Spleen (tissue), 7 donors: ENCODE results near the gene TOR1A.

Source experiments
- POLR2A ChIP-seq, 3 donors: fragments of 450-650 bp; IDR thresholded peaks; one replicate each; pipeline ENCODE4 v1.5.1; 2017; ENCODE audit warnings: antibody characterized with exemption in 3 of 3, mild to moderate bottlenecking in 1 of 3
- POLR2AphosphoS5 ChIP-seq, 3 donors: sonication (generic); formaldehyde crosslinking; IDR thresholded peaks; one replicate each; pipeline ENCODE4 v1.5.1; 2017; ENCODE audit warnings: antibody characterized with exemption in 3 of 3
- TF ChIP-seq, protein P1 (sequence below), 11 experiments: fragments of 200-600 bp in 7 of 11; fragments of 450-650 bp in 4 of 11; sonication (generic) in 4 of 11; IDR thresholded peaks in 8 of 11; conservative IDR thresholded peaks in 3 of 11; 1 replicate in 7 of 11; 2 replicates in 4 of 11; pipeline versions ENCODE4 v1.4.0 to v1.8.0; 2016 to 2021; ENCODE audit warnings: antibody characterized with exemption in 11 of 11, inconsistent platforms in 4 of 11, mild to moderate bottlenecking in 1 of 11
- donor health status: DM: no; HTN: no; CAD: no; lungs with moderate emphysema.
- donor health status: DM: no; HTN: no; CAD: no.
- donor health status: DM: no; HTN: no; CAD: no.

DNA sequence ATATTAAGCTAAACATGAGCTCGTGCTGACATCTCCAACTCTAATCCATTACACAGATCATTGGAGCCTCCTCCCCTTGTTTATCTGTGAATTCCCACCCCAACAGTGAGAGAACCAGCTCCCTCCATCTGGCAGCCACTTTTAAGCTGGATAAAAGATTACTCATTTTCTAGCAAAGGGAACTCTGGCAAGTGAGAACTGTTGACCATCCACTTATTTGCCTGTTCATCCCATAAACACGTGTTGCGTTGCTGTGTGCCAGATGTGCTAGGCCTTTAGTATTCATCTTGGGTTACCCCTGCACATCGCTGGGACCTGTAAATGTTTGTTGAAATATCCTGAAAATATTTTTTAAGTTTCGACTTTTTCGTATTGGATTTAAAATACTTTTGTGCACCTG is 2.4 kb upstream of the TOR1A start:
- TF ChIP-seq, protein P1, sequence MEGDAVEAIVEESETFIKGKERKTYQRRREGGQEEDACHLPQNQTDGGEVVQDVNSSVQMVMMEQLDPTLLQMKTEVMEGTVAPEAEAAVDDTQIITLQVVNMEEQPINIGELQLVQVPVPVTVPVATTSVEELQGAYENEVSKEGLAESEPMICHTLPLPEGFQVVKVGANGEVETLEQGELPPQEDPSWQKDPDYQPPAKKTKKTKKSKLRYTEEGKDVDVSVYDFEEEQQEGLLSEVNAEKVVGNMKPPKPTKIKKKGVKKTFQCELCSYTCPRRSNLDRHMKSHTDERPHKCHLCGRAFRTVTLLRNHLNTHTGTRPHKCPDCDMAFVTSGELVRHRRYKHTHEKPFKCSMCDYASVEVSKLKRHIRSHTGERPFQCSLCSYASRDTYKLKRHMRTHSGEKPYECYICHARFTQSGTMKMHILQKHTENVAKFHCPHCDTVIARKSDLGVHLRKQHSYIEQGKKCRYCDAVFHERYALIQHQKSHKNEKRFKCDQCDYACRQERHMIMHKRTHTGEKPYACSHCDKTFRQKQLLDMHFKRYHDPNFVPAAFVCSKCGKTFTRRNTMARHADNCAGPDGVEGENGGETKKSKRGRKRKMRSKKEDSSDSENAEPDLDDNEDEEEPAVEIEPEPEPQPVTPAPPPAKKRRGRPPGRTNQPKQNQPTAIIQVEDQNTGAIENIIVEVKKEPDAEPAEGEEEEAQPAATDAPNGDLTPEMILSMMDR (IDR thresholded peaks at IDR 0.05 in 8 of 11, conservative IDR thresholded peaks at IDR 0.05 in 3 of 11), result no peak
- TF ChIP-seq POLR2A (IDR thresholded peaks at IDR 0.05) (no peak), POLR2AphosphoS5 (IDR thresholded peaks at IDR 0.05) (no peak)
